VCaP (cell line): Measurements from ENCODE around the gene CAMTA1.

Source experiments
- H3K27ac ChIP-seq: fragments of 450-650 bp; 2 replicates; pipeline ENCODE4 v1.5.1; 2017
- CTCF ChIP-seq: fragments of 450-650 bp; conservative IDR thresholded peaks from 2 replicates; pipeline ENCODE4 v1.5.1; 2017; ENCODE audit warnings: mild to moderate bottlenecking, moderate library complexity

The CAMTA1 gene

GRCh38 chr1:7425771-7426170 is 640.5 kb downstream of the CAMTA1 start:
- no peak for TF ChIP-seq CTCF
- H3K27ac ChIP-seq = no peak overlapping the region

DNA sequence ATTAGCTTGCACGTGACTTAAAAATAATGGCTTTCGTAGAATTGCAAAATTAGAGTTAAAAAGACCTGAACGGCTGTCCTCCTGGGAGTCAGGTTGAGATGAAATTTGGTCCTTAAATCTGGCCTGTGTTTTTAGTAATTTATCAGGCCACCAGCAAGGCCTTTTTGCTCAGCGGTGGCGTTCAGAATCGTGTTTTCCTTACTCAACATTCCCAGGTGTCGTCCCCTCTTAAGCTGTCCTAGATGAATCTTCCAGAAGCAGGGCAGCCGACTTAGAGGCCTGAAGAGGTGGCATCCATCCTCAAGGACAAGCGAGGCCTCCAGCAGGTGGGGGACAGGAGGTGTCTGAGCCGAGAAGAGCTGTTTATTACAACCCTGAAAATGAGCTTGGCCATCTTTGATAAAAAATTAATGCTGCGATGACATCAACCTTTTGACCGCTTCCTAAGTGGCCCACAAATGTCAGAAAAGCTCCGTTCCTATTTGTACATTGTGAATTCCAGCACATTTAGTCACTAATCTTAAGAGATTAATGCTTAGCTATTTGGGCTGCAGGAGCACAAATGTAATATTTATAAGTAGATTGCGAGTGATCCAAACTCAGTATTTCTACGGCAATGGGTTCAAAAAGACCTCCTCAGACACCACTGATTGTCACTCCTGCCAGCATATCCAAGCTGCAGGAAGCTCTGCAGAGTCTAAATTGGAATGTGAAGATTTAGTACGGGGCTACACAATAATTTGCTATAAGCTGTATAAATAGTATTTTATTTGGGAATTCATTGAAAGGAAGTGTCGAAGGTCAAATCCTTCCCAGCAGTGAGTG is 641.7 kb downstream of the CAMTA1 start:
- no peak overlapping the region for H3K27ac ChIP-seq
- TF ChIP-seq CTCF = no peak

DNA sequence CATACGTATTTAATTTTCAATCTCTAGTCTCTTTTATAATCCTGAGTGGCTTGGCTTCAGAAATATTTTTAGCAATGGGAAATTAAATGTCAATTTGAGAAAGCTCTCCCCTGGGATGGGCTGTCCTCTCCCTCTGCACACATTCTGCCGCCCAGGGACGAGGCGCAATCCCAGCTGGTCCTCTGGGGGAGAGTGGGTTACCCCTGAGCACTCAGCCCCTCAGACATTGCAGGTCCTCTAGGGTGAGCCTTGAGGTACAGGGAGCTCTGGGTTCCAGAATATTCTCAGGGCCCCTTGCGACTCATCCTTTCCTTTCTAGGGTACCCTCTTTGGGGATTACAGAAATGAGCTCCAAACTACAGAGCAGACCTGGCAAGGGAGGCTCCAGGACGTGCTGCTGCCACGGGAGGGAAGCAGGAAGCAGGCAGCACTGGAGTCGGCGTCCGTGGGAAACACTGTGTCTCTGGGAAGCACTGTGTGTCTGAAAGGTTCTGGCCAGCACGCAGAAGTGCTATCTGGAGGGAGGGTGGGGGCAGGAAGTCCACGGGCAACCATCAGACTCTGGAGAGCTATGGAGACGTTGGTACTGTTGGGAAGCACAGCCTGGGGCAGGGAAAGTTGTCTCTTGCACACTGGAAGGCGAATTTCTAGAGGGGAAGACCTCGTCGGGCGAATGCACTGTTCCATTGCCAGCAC is 642.5 kb downstream of the CAMTA1 start:
- no peak overlapping the region for H3K27ac ChIP-seq
- no peak for TF ChIP-seq CTCF

- TF ChIP-seq CTCF = no peak
- no peak overlapping the region for H3K27ac ChIP-seq
Observed at GRCh38 chr1:7429290-7429689, 644.0 kb downstream of the CAMTA1 start.

- no peak overlapping the region for H3K27ac ChIP-seq
- no peak for TF ChIP-seq CTCF
Observed at GRCh38 chr1:7430047-7430608, 644.9 kb downstream of the CAMTA1 start.

- no peak for TF ChIP-seq CTCF
- H3K27ac ChIP-seq = no peak overlapping the region
Observed at GRCh38 chr1:7430691-7431090, 645.4 kb downstream of the CAMTA1 start.

DNA sequence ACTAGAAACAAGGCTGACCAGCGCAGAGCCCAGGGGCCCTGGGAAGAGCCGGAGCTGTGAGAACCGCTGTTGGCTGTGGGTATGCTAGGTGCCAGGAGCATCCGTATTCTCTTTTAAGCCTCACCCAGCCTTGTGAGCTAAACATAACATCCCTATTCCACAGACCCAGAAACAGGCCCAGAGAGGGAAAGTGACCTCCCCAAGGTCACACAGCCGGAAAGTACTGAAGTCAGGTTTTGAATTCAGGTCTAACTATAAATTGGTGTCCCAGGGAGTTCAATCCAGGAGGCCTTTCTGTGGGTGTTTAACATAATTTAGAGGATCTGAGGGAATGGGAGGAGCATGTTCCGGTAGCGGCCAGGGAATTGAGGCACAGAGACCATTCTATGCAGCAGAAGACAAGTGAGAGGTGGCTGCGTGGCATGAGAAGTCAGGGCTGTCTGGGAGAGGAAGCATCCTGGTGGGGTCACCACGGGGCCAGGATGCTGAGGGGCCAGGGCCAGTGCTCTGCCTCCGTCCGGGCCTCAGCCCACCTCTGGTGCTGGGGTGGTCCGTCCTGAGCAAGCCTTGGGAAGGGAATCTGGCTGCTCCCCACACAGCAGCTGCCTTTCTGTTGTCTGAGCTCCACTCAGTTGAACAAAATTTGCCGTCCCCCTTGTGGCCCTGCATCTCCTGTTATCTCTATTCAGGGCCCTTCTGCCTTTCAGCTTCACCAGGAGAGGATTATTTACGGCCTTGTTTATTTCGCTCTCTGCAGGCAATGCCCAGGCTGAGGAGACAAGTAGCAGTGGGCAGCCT is 647.0 kb downstream of the CAMTA1 start:
- no peak for TF ChIP-seq CTCF
- H3K27ac ChIP-seq = no peak overlapping the region
